OCI-LY7 (cell line): ENCODE results near the gene FOXF1. TPM values are rescaled to one million over a fixed set of nuclear protein-coding genes. Genes with fewer than 3 reads are reported as not detected.

Source experiments
- BruUV-seq: library from RNA; stranded (reverse); fragments of 400-500 nt; replicated peaks from 2 replicates; lab custom pipeline; 2021; lab: Mats Ljungman, UMichigan
- CTCF ChIA-PET: fragments of 300-600 bp; sonication (Branson Sonifier 250); formaldehyde crosslinking; loops from one replicate; lab custom pipeline; 2022; ENCODE audit warnings: antibody characterized with exemption; ENCODE audit not compliant: unreplicated experiment; lab: Charles Lee
- POLR2A ChIA-PET: fragments of 300-600 bp; sonication (Branson Sonifier 250); formaldehyde crosslinking; loops from one replicate; lab custom pipeline; 2022; ENCODE audit warnings: antibody characterized with exemption; lab: Charles Lee
- DNase-seq: peaks from one replicate; pipeline ENCODE4 v3.0.0-alpha.2; 2015; ENCODE audit warnings: low spot score
- H2AFZ ChIP-seq: fragments of 200-600 bp; sonication (generic), shearing (Covaris generic); 2 replicates; pipeline ENCODE4 v1.6.1; 2014; ENCODE audit warnings: mild to moderate bottlenecking, antibody characterized with exemption, low read length, moderate library complexity
- H3K27ac ChIP-seq: fragments of 200-600 bp; sonication (generic); 2 replicates; pipeline ENCODE4 v1.5.1; 2014; ENCODE audit warnings: mixed run types, low read depth, mild to moderate bottlenecking, moderate library complexity, low read length, inconsistent platforms; ENCODE audit not compliant: poor library complexity, severe bottlenecking
- H3K36me3 ChIP-seq: fragments of 200-600 bp; sonication (generic); 2 replicates; pipeline ENCODE4 v1.6.1; 2014; ENCODE audit warnings: mild to moderate bottlenecking, antibody characterized with exemption, low read length, moderate library complexity, mixed read lengths; ENCODE audit not compliant: insufficient read depth
- H3K4me1 ChIP-seq: fragments of 200-600 bp; sonication (generic); 2 replicates; pipeline ENCODE4 v1.5.1; 2014; ENCODE audit warnings: mild to moderate bottlenecking, low read length; ENCODE audit not compliant: insufficient read depth, poor library complexity, severe bottlenecking
- H3K4me2 ChIP-seq: fragments of 200-600 bp; sonication (generic); 2 replicates; pipeline ENCODE4 v1.6.1; 2014; ENCODE audit warnings: mild to moderate bottlenecking, low read length
- H3K4me3 ChIP-seq: fragments of 200-600 bp; sonication (generic); 2 replicates; pipeline ENCODE4 v1.5.1; 2014; ENCODE audit warnings: mild to moderate bottlenecking, low read depth, low read length; ENCODE audit not compliant: poor library complexity, severe bottlenecking
- H3K79me2 ChIP-seq: fragments of 200-600 bp; sonication (generic); 2 replicates; pipeline ENCODE4 v1.6.1; 2016; ENCODE audit warnings: low read depth, mild to moderate bottlenecking, low read length, moderate library complexity, mixed read lengths; ENCODE audit not compliant: insufficient read depth
- H3K9me2 ChIP-seq: fragments of 200-600 bp; sonication (generic); 2 replicates; pipeline ENCODE4 v1.6.1; 2016; ENCODE audit warnings: mild to moderate bottlenecking, low read length, mixed read lengths; ENCODE audit not compliant: insufficient read depth
- H3K9me3 ChIP-seq: fragments of 200-600 bp; sonication (generic); 2 replicates; pipeline ENCODE4 v1.6.1; 2014; ENCODE audit warnings: mild to moderate bottlenecking, mixed run types, low read length, mixed read lengths
- H4K20me1 ChIP-seq: fragments of 200-600 bp; sonication (generic); 2 replicates; pipeline ENCODE4 v1.6.1; 2014; ENCODE audit warnings: mild to moderate bottlenecking, antibody characterized with exemption, low read length, moderate library complexity, mixed read lengths; ENCODE audit not compliant: insufficient read depth
- CTCF ChIP-seq: fragments of 200-600 bp; sonication (generic); conservative IDR thresholded peaks from 2 replicates; pipeline ENCODE4 v1.5.1; 2014; ENCODE audit warnings: mild to moderate bottlenecking, antibody characterized with exemption, low read length, moderate library complexity, mixed read lengths
- EZH2phosphoT487 ChIP-seq: fragments of 200-600 bp; sonication (generic); IDR thresholded peaks from 2 replicates; pipeline ENCODE4 v1.6.1; 2018; ENCODE audit warnings: low read depth, borderline replicate concordance, mild to moderate bottlenecking, mixed run types, antibody characterized with exemption, low read length, moderate library complexity, mixed read lengths
- intact Hi-C: fragments of 100-400 bp; cut with micrococcal nuclease; formaldehyde crosslinking; loops from one replicate; pipeline ENCODE4 v1.10.0; 2022; ENCODE audit not compliant: unreplicated experiment
- total RNA-seq, 2 experiments: library from RNA; depleted of rRNA in 1 of 2; stranded (reverse); fragments of >200 nt in 1 of 2; shearing (Covaris generic) in 1 of 2; gene quantifications; 2 replicates each; pipeline ENCODE4 v1.2.3, GENCODE V29; 2014 to 2022

FOXF1 gene
- total RNA-seq, 2 experiments from 2014 or later: not detected

- BruUV-seq: no TSS peak
- ChIA-PET CTCF (no interaction called here), POLR2A (no interaction called here)
- H3K4me2 ChIP-seq: no peak overlapping the region
- no peaks in the 10 kb centered on the region for H3K36me3 ChIP-seq
- H4K20me1 ChIP-seq: no peaks in the 10 kb centered on the region
- H3K9me3 ChIP-seq: no peaks in the 10 kb centered on the region
- no peak overlapping the region for H3K4me3 ChIP-seq
- no peak for DNase-seq
- H3K9me2 ChIP-seq: no peaks in the 10 kb centered on the region
- no peak overlapping the region for H3K27ac ChIP-seq
- peaks cover 7% of the 10 kb centered on the region; the same call in 1 of the 2 replicates for H3K79me2 ChIP-seq
- peaks cover 9% of the 10 kb centered on the region for H3K4me1 ChIP-seq
- no peak for TF ChIP-seq CTCF
- intact Hi-C loops: no loop called here
- H2AFZ ChIP-seq: no peak overlapping the region
Measured at GRCh38 chr16:86557587-86557986, 47.3 kb downstream of the FOXF1 start.

GRCh38 chr16:86558355-86559193 is 48.2 kb downstream of the FOXF1 start:
- H4K20me1 ChIP-seq: no peaks in the 10 kb centered on the region
- no peak overlapping the region for H3K4me2 ChIP-seq
- H3K9me3 ChIP-seq: no peaks in the 10 kb centered on the region
- no peak for DNase-seq
- ChIA-PET POLR2A (interaction anchor here (0.7 kb wide), 1 partner anchor 42 kb away, joined by 3 read pairs; no protein-coding TSS in a partner anchor), CTCF (no interaction called here)
- no TSS peak for BruUV-seq
- no peaks in the 10 kb centered on the region for H3K36me3 ChIP-seq
- no peak overlapping the region for H3K27ac ChIP-seq
- H3K9me2 ChIP-seq: no peaks in the 10 kb centered on the region
- intact Hi-C loops: no loop called here
- H2AFZ ChIP-seq: no peak overlapping the region
- peaks cover 16% of the 10 kb centered on the region for H3K4me1 ChIP-seq
- TF ChIP-seq EZH2phosphoT487 (no peak), CTCF (no peak)
- no peak overlapping the region for H3K4me3 ChIP-seq
- peaks cover 7% of the 10 kb centered on the region; the same call in 1 of the 2 replicates for H3K79me2 ChIP-seq

- intact Hi-C loops: loop anchor here (5.0 kb wide), 2 partner anchors 202 to 737 kb away; no protein-coding TSS in a partner anchor
- Histone ChIP-seq H3K9me2 (no peaks in the 10 kb centered on the region), H3K4me1 (peaks cover 19% of the 10 kb centered on the region), H3K27ac (no peak overlapping the region), H3K79me2 (no peaks in the 10 kb centered on the region), H3K4me2 (no peak overlapping the region), H2AFZ (no peak overlapping the region), H4K20me1 (no peaks in the 10 kb centered on the region), H3K4me3 (no peak overlapping the region), H3K9me3 (no peaks in the 10 kb centered on the region), H3K36me3 (no peaks in the 10 kb centered on the region)
- DNase-seq: no peak
- CTCF ChIA-PET: no interaction called here
- POLR2A ChIA-PET: no interaction called here
- no TSS peak for BruUV-seq
- TF ChIP-seq EZH2phosphoT487: no peak
- TF ChIP-seq CTCF: no peak
Measured at GRCh38 chr16:86559802-86560305, 49.5 kb downstream of the FOXF1 start.
